GM12864 (cell line): Measurements from ENCODE around the gene SLC66A1.
"Not testable (repeated sequence)": the region's sequence is repeated elsewhere in the genome, so short reads cannot be mapped to it uniquely, and the experiment has no call there.

Source experiments
- DNase-seq: peaks from one replicate; pipeline ENCODE4 v3.0.0-alpha.2; 2011; ENCODE audit warnings: low read depth
- H3K4me3 ChIP-seq: 2 replicates; pipeline ENCODE4 v1.5.1; 2011; ENCODE audit warnings: mild to moderate bottlenecking, low read depth, low read length, control low read depth
- CTCF ChIP-seq: IDR thresholded peaks from 2 replicates; pipeline ENCODE4 v1.5.1; 2011; ENCODE audit warnings: low read depth, mild to moderate bottlenecking, moderate library complexity, low read length, control low read depth, inconsistent platforms; ENCODE audit errors: missing control alignments

Gene SLC66A1

DNA sequence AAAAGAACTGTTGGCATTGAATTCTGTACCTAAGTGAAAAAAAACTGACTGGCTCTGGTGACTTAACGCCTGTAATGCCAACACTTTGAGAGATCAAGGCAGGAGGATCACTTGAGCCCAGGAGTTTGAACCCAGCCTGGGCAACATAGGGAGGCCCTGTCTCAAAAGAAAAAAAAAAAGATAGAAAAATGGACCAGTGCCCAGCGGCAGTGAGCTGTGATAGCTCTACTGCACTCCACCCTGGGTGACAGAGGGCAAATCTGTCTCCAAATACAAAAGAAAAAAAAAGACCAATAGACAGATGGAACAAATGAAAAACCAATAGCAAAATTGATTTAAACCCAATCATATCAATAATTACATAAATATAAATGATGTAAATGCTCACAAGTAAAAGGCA, 22.9 kb upstream of the SLC66A1 start:
- TF ChIP-seq CTCF: no peak
- H3K4me3 ChIP-seq: no peak overlapping the region
- DNase-seq: no peak

- DNase-seq: no peak
- TF ChIP-seq CTCF: no peak
These were observed 17.5 kb upstream of the SLC66A1 start for GRCh38 chr1:19294638-19295037.

DNA sequence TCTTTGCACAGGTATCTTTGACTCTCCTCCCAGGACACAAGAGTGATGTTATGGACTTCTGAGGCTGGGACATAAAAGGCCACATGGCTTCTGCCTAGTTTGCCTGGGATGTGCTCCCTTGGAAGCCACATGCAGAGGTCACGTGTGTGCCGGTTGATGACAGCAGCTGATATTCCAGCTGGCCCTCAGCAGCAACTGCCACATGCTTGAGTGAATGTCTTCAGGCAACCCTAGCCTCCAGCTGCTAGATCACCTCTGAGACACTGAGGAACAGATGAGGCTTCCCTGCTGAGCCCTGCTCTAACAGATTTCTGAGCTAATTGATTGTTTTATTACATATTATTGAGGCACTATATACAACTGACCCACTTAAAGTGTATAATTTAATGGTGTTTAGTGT, 11.9 kb upstream of the SLC66A1 start:
- H3K4me3 ChIP-seq: no peak overlapping the region
- TF ChIP-seq CTCF: no peak
- DNase-seq: no peak

More at GRCh38 chr1:19294638-19295037, 17.5 kb upstream of the SLC66A1 start:
- H3K4me3 ChIP-seq: no peak overlapping the region

- not testable (repeated sequence) for DNase-seq, H3K4me3 ChIP-seq
These were observed 8.0 kb upstream of the SLC66A1 start for GRCh38 chr1:19304081-19304480.

- DNase-seq: no peak
- TF ChIP-seq CTCF: no peak
- H3K4me3 ChIP-seq: no peak overlapping the region
These were observed 6.2 kb upstream of the SLC66A1 start for GRCh38 chr1:19305880-19306279.

GRCh38 chr1:19306941-19307340, 5.2 kb upstream of the SLC66A1 start:
- TF ChIP-seq CTCF: no peak
- no peak for DNase-seq
- no peak overlapping the region for H3K4me3 ChIP-seq

GRCh38 chr1:19307794-19308508, 4.2 kb upstream of the SLC66A1 start:
- H3K4me3 ChIP-seq: no peak overlapping the region
- TF ChIP-seq CTCF: no peak
- no peak for DNase-seq
